Measurements from ENCODE around the gene ZMIZ2.

DNA sequence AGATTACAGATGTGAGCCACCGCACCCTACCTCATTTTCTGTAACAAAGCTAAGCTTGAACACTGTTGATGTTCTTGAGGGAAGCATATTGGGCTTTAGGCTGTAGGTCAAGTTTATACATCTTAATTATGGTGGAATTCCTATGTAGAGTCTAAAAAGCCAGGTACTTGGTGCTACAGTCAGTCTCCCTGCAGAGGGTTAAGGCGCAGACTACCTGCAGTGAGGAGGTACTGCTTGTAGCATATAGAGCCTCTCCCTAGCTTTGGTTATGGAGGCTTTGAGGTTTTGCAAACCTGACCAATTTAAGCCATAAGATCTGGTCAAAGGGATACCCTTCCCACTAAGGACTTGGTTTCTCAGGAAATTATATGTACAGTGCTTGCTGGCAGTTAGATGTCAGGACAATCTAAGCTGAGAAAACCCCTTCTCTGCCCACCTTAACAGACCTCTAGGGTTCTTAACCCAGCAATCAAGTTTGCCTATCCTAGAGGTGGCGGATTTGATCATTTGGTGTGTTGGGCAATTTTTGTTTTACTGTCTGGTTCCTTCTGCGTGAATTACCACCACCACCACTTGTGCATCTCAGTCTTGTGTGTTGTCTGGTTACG lies 53.9 kb downstream of the ZMIZ2 start:
- TF ChIP-seq CTCF (conservative IDR thresholded peaks at IDR 0.05 in 1 of 2, IDR thresholded peaks at IDR 0.05 in 1 of 2; ENCODE audit: extremely low read depth in 1 of 2, insufficient read depth in 1 of 2, low read depth in 1 of 2, low read length in 2 of 2) = no peak
- TF ChIP-seq EZH2 (IDR thresholded peaks at IDR 0.05; ENCODE audit: borderline replicate concordance, low read length) = no peak
